ENCODE measurements around the gene PRSS57. TPM values are rescaled to one million over a fixed set of nuclear protein-coding genes. Genes with fewer than 3 reads are reported as not detected.

The PRSS57 gene
- total and polyA plus RNA-seq, 2 of the 13 experiments (the other 11 are each of a cell fraction or from before 2014, with no cell fraction given), result 0.12 TPM; not detected in 1

DNA sequence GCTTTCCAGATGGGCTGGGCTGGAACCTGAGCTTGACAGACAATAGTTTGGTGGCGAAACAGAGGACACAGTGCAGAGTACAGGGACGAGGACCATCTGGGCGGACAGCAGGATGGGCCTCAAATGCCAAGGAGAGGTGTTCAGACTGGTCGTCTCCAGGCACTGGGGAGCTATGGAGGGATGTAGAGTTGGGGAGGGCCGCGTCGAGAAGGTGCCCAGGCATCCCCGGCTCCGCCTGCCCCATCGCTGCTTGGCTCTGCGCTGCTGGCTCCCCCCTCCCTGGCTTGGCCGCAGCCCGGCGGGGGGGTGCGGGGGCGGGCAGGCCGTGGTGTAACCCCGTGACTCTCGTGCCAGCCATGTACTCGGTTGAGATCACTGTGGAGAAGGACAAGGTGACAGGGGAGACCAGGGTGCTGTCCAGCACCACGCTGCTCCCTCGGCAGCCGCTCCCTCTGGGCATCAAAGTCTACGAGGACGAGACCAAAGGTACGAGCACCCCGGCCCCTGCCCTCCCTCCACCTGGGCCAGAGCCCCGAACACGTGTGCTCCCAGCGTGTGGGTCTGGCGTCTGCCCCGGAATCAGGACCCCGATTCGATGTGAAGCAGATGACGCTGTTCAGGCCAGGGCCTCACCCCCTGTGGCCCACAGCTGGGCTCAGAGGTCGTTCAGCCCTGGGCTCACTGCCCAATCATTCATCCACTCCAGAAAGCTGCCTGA lies 44.9 kb upstream of the PRSS57 start (continued):
- TF ChIP-seq, protein P1, sequence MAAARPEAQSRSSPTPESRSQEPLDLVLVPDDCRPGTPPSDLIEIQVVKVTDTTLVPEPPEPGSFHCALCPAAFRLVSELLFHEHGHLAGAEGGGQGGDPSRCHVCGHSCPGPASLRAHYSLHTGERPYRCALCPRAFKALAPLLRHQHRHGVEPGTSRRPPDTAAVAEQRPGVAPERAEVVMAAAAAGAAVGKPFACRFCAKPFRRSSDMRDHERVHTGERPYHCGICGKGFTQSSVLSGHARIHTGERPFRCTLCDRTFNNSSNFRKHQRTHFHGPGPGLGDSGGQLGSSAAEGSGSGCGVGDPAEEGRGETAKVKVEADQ (CRISPR knock-in tag; IDR thresholded peaks at IDR 0.05; ENCODE audit: borderline replicate concordance), result peak; percentile 88
- TF ChIP-seq POLR2AphosphoS5 (IDR thresholded peaks at IDR 0.05; ENCODE audit: low read depth, low read length) (peak; percentile 48; the same call in 1 of the 2 replicates), STAT5B (CRISPR knock-in tag; IDR thresholded peaks at IDR 0.05) (no peak), ZNF562 (CRISPR knock-in tag; IDR thresholded peaks at IDR 0.05; ENCODE audit: borderline replicate concordance) (no peak), ARNT2 (CRISPR knock-in tag; IDR thresholded peaks at IDR 0.05; ENCODE audit: low read depth) (peak; percentile 76), YEATS2 (CRISPR knock-in tag; IDR thresholded peaks at IDR 0.05; ENCODE audit: borderline replicate concordance) (no peak), HNF4G (IDR thresholded peaks at IDR 0.05; ENCODE audit: borderline replicate concordance, low read depth, low read length) (peak; percentile 88), HNF4G (CRISPR knock-in tag; IDR thresholded peaks at IDR 0.05; ENCODE audit: borderline replicate concordance, low read depth) (peak; percentile 66; the same call in 1 of the 2 replicates), ZNF879 (CRISPR knock-in tag; IDR thresholded peaks at IDR 0.05) (no peak), ZNF138 (CRISPR knock-in tag; IDR thresholded peaks at IDR 0.05; ENCODE audit: low read depth) (no peak), AHR (CRISPR knock-in tag; IDR thresholded peaks at IDR 0.05) (no peak), ZNF12 (CRISPR knock-in tag; IDR thresholded peaks at IDR 0.05) (no peak; the same call in 1 of the 2 replicates), REXO4 (CRISPR knock-in tag; IDR thresholded peaks at IDR 0.05; ENCODE audit: borderline replicate concordance) (no peak), ZBTB20 (CRISPR knock-in tag; IDR thresholded peaks at IDR 0.05; ENCODE audit: borderline replicate concordance, low read depth) (peak; percentile 67; the same call in 1 of the 2 replicates), ZNF788 (CRISPR knock-in tag; IDR thresholded peaks at IDR 0.05; ENCODE audit: borderline replicate concordance) (no peak; the same call in 1 of the 2 replicates), ZNF790 (CRISPR knock-in tag; IDR thresholded peaks at IDR 0.05; ENCODE audit: borderline replicate concordance) (peak; percentile 35; the same call in 1 of the 2 replicates), HDAC1 (CRISPR knock-in tag; IDR thresholded peaks at IDR 0.05) (peak; percentile 87)
- TF ChIP-seq, protein P2, sequence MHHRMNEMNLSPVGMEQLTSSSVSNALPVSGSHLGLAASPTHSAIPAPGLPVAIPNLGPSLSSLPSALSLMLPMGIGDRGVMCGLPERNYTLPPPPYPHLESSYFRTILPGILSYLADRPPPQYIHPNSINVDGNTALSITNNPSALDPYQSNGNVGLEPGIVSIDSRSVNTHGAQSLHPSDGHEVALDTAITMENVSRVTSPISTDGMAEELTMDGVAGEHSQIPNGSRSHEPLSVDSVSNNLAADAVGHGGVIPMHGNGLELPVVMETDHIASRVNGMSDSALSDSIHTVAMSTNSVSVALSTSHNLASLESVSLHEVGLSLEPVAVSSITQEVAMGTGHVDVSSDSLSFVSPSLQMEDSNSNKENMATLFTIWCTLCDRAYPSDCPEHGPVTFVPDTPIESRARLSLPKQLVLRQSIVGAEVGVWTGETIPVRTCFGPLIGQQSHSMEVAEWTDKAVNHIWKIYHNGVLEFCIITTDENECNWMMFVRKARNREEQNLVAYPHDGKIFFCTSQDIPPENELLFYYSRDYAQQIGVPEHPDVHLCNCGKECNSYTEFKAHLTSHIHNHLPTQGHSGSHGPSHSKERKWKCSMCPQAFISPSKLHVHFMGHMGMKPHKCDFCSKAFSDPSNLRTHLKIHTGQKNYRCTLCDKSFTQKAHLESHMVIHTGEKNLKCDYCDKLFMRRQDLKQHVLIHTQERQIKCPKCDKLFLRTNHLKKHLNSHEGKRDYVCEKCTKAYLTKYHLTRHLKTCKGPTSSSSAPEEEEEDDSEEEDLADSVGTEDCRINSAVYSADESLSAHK (CRISPR knock-in tag; IDR thresholded peaks at IDR 0.05; ENCODE audit: borderline replicate concordance), result no peak
- TF ChIP-seq, protein P3, sequence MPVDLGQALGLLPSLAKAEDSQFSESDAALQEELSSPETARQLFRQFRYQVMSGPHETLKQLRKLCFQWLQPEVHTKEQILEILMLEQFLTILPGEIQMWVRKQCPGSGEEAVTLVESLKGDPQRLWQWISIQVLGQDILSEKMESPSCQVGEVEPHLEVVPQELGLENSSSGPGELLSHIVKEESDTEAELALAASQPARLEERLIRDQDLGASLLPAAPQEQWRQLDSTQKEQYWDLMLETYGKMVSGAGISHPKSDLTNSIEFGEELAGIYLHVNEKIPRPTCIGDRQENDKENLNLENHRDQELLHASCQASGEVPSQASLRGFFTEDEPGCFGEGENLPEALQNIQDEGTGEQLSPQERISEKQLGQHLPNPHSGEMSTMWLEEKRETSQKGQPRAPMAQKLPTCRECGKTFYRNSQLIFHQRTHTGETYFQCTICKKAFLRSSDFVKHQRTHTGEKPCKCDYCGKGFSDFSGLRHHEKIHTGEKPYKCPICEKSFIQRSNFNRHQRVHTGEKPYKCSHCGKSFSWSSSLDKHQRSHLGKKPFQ (CRISPR knock-in tag; IDR thresholded peaks at IDR 0.05; ENCODE audit: insufficient replicate concordance), result no peak
- TF ChIP-seq, protein P4, sequence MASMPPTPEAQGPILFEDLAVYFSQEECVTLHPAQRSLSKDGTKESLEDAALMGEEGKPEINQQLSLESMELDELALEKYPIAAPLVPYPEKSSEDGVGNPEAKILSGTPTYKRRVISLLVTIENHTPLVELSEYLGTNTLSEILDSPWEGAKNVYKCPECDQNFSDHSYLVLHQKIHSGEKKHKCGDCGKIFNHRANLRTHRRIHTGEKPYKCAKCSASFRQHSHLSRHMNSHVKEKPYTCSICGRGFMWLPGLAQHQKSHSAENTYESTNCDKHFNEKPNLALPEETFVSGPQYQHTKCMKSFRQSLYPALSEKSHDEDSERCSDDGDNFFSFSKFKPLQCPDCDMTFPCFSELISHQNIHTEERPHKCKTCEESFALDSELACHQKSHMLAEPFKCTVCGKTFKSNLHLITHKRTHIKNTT (CRISPR knock-in tag; IDR thresholded peaks at IDR 0.05), result no peak

All from HepG2 (cell line).